Measurements from ENCODE around the gene ZG16. TPM values are rescaled to one million over a fixed set of nuclear protein-coding genes. Genes with fewer than 3 reads are reported as not detected.
"Not testable (repeated sequence)": the region's sequence is repeated elsewhere in the genome, so short reads cannot be mapped to it uniquely, and the experiment has no call there.

The ZG16 gene
- total and polyA plus RNA-seq, 8 donors = 0.06 to 0.10 (median 0.07) TPM; not detected in 3

DNA sequence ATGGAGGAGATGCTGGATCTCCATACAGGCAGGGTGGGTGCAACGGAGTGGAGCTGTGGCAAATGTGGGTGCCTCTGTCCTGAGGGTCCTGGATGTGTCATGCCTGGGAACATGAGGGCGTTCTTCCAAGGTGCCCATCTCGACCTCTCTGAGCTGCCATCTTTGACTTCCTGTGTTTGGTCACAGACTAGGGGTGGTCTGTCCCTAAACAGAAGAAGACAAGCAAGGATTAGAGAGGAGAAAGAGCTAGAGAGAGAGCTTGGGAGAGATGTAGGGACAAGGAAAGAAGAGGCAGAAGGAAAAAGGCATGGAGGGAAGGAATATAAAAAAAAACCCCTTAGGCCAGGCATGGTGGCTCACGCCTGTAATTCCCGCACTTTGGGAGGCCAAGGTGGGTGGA is 3.3 kb upstream of the ZG16 start:
- H3K36me3 ChIP-seq = no peaks in the 10 kb centered on the region
- TF ChIP-seq, protein P1, sequence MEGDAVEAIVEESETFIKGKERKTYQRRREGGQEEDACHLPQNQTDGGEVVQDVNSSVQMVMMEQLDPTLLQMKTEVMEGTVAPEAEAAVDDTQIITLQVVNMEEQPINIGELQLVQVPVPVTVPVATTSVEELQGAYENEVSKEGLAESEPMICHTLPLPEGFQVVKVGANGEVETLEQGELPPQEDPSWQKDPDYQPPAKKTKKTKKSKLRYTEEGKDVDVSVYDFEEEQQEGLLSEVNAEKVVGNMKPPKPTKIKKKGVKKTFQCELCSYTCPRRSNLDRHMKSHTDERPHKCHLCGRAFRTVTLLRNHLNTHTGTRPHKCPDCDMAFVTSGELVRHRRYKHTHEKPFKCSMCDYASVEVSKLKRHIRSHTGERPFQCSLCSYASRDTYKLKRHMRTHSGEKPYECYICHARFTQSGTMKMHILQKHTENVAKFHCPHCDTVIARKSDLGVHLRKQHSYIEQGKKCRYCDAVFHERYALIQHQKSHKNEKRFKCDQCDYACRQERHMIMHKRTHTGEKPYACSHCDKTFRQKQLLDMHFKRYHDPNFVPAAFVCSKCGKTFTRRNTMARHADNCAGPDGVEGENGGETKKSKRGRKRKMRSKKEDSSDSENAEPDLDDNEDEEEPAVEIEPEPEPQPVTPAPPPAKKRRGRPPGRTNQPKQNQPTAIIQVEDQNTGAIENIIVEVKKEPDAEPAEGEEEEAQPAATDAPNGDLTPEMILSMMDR (IDR thresholded peaks at IDR 0.05) = no peak
- intact Hi-C loops (cut with DNase I) = no loop called here
- no peaks in the 10 kb centered on the region for H3K27me3 ChIP-seq
- H3K4me3 ChIP-seq = no peak overlapping the region
- no peak overlapping the region for H3K27ac ChIP-seq
- DNase-seq (no peak), ATAC-seq (no peak)
- no peaks in the 10 kb centered on the region for H3K9me3 ChIP-seq
- peaks cover 0 to 16% of the 10 kb centered on the region in 2 donors for H3K4me1 ChIP-seq

DNA sequence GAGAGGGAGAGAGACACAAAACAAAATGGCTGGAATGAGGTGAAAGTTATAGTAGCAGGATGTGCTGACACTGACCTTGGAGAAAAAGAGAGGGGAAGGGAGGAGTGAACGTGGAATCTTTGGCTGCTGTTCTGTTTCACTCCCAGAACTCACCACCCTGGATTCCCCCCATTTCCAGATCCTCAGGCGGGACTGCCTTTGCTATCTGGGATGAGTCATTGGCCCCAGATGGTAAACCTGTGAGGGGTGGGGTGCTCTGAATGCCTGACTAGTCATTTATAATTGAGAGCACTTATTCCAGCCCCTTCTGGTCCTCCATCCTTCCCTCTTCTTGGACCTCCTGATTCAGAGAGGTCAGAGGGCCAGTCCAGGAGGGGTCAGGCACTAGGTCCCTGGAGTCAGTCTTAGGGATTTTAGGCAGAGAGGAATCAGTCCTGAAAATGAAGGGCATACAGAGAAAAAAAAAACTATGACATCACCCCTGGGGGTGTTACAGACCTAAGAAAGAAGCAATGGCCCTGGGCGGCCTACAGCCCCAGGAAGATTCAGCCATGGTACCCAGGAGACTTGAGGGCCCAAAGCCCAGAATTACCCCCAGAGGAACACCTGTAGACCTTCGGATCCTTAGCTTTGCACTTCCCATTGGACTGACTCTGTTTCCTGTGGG is 2.2 kb upstream of the ZG16 start:
- H3K4me3 ChIP-seq = no peak overlapping the region
- H3K27me3 ChIP-seq = no peaks in the 10 kb centered on the region
- peaks cover 0 to 13% of the 10 kb centered on the region in 2 donors for H3K4me1 ChIP-seq
- intact Hi-C loops (cut with DNase I) = no loop called here
- DNase-seq (no peak), ATAC-seq (peak; percentile 41)
- no peaks in the 10 kb centered on the region for H3K9me3 ChIP-seq
- no peak overlapping the region for H3K27ac ChIP-seq
- H3K36me3 ChIP-seq = no peaks in the 10 kb centered on the region
- TF ChIP-seq, protein P1 (IDR thresholded peaks at IDR 0.05) = no peak

DNA sequence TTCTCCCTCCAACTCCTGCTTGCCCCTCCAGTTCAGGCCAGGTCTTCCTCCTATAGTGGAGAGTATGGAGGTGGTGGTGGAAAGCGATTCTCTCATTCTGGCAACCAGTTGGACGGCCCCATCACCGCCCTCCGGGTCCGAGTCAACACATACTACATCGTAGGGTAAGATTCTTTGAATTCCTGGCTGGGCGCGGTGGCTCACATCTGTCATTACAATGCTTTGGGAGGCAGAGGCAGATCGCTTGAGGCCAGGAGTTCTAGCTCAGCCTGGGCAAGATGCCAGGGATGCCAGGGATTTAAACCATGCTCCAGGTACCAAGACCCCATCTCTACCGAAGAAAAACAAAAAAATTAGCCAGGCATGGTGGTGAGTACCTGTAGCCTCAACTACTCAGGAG is 1.4 kb downstream of the ZG16 start:
- TF ChIP-seq, protein P1 (IDR thresholded peaks at IDR 0.05) = no peak
- Histone ChIP-seq H3K4me1 (peaks cover 1 to 2% of the 10 kb centered on the region in 2 donors), H3K9me3 (no peaks in the 10 kb centered on the region), H3K36me3 (no peaks in the 10 kb centered on the region), H3K4me3 (no peak overlapping the region), H3K27ac (no peak overlapping the region), H3K27me3 (no peaks in the 10 kb centered on the region)
- ATAC-seq (no peak), DNase-seq (no peak)
- intact Hi-C loops (cut with DNase I) = no loop called here

DNA sequence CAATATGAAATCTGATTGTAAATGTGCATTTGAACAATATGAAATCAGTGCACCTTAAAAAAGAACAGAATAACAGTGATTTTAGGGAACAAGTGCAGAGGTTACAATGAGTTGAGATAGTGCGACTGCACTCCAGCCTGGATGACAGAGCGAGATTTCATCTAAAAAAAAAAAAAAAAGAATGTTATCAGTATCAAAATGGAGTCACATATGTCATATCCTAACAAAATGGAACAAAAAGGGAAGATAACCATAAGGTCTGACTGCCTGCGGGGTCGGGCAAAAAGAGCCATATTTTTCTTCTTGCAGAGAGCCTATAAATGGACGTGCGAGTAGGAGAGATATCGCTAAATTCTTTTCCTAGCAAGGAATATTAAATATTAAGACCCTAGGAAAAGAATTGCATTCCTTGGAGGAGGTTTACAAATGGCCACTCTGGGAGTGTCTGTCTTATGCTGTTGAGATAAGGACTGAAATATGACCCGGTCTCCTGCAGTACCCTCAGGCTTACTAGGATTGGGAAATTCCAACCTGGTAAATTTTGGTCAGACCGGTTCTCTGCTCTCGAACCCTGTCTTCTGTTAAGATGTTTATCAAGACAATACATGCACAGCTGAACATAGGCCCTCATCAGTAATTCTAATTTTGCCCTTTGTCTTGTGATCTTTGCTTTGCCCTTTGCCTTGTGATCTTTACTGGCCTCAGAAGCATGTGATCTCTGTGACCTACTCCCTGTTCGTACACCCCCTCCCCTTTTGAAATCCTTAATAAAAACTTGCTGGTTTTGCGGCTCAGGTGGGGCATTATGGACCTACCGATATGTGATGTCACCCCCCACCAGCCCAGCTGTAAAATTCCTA is 5.3 kb downstream of the ZG16 start:
- H3K9me3 ChIP-seq; H3K4me3 ChIP-seq; H3K36me3 ChIP-seq; H3K27ac ChIP-seq; intact Hi-C loops (cut with DNase I); H3K4me1 ChIP-seq; H3K27me3 ChIP-seq: not testable (repeated sequence)
- peak; percentile 28 for ATAC-seq
- DNase-seq = peak in 1 of 4 donors; percentile 46

DNA sequence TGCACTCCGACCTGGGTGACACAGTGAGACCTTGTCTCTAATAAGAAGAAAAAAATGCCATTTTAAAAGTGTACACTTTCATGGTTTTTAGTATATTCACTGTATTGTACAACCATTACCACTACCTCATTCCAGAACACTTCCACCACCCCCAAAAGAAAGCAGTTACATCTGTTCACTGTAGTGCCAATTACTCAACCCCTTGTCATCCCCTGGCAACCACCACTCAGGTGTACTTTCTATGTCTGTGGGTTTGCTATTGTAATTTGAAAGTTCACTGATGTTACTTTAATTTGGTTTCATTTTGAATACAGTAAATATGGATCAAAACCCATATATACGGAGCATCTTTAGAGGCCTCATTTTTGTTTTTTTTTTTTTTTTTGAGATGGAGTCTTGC is 6.1 kb downstream of the ZG16 start:
- Histone ChIP-seq H3K4me1 (peaks cover 2 to 7% of the 10 kb centered on the region in 2 donors), H3K27ac (no peak overlapping the region), H3K4me3 (no peak overlapping the region), H3K9me3 (no peaks in the 10 kb centered on the region), H3K27me3 (no peaks in the 10 kb centered on the region), H3K36me3 (no peaks in the 10 kb centered on the region)
- DNase-seq (no peak), ATAC-seq (peak; percentile 72)
- TF ChIP-seq, protein P1 (IDR thresholded peaks at IDR 0.05) = no peak
- intact Hi-C loops (cut with DNase I) = no loop called here
